H9 (cell line): ENCODE results near the gene WNT5B. TPM values are rescaled to one million over a fixed set of nuclear protein-coding genes. Genes with fewer than 3 reads are reported as not detected.

Experiments used
- DNase-seq: peaks from one replicate; pipeline ENCODE4 v3.0.0-alpha.2; 2017
- H2AFZ ChIP-seq: one replicate; pipeline ENCODE4 v1.6.1; 2013; ENCODE audit warnings: mild to moderate bottlenecking, low read length, control low read depth, moderate library complexity
- H2AK5ac ChIP-seq: 2 replicates; pipeline ENCODE4 v1.6.1; 2013; ENCODE audit warnings: low read length, control low read depth, mixed read lengths; ENCODE audit not compliant: insufficient read length
- H2BK120ac ChIP-seq: one replicate; pipeline ENCODE4 v1.6.1; 2013; ENCODE audit warnings: low read depth, mild to moderate bottlenecking, low read length, control low read depth, inconsistent platforms; ENCODE audit not compliant: poor library complexity, severe bottlenecking
- H2BK12ac ChIP-seq: 2 replicates; pipeline ENCODE4 v1.6.1; 2013; ENCODE audit warnings: low read length, control low read depth, mixed read lengths, low read depth; ENCODE audit not compliant: insufficient read length
- H2BK15ac ChIP-seq: 2 replicates; pipeline ENCODE4 v1.6.1; 2013; ENCODE audit warnings: low read depth, low read length, control low read depth
- H2BK20ac ChIP-seq: one replicate; pipeline ENCODE4 v1.6.1; 2013; ENCODE audit warnings: low read depth, mild to moderate bottlenecking, low read length, control low read depth, inconsistent platforms; ENCODE audit not compliant: poor library complexity, severe bottlenecking
- H2BK5ac ChIP-seq: 2 replicates; pipeline ENCODE4 v1.6.1; 2013; ENCODE audit warnings: low read length, control low read depth, mixed read lengths; ENCODE audit not compliant: insufficient read length
- H3K14ac ChIP-seq: 2 replicates; pipeline ENCODE4 v1.6.1; 2013; ENCODE audit warnings: low read length, control low read depth; ENCODE audit not compliant: insufficient read depth
- H3K18ac ChIP-seq: 2 replicates; pipeline ENCODE4 v1.6.1; 2013; ENCODE audit warnings: low read depth, mild to moderate bottlenecking, mixed read lengths, low read length, control low read depth; ENCODE audit not compliant: insufficient read length
- H3K23ac ChIP-seq: 2 replicates; pipeline ENCODE4 v1.6.1; 2013; ENCODE audit warnings: low read length, control low read depth, mixed read lengths, low read depth; ENCODE audit not compliant: insufficient read length
- H3K23me2 ChIP-seq: 2 replicates; pipeline ENCODE4 v1.6.1; 2013; ENCODE audit warnings: low read depth, mild to moderate bottlenecking, mixed read lengths, low read length, control low read depth; ENCODE audit not compliant: insufficient read length, poor library complexity, severe bottlenecking
- H3K27ac ChIP-seq: 2 replicates; pipeline ENCODE4 v1.5.1; 2013; ENCODE audit warnings: low read length, control low read depth, mixed read lengths, low read depth; ENCODE audit not compliant: insufficient read length
- H3K27me3 ChIP-seq: 2 replicates; pipeline ENCODE4 v1.6.1; 2013; ENCODE audit warnings: low read length, control low read depth, inconsistent platforms; ENCODE audit not compliant: insufficient read depth
- H3K4ac ChIP-seq: 2 replicates; pipeline ENCODE4 v1.6.1; 2013; ENCODE audit warnings: low read depth, mild to moderate bottlenecking, control low read depth, inconsistent platforms, low read length, moderate library complexity
- H3K4me1 ChIP-seq: 2 replicates; pipeline ENCODE4 v1.6.1; 2013; ENCODE audit warnings: low read length, control low read depth, inconsistent platforms; ENCODE audit not compliant: insufficient read depth
- H3K4me2 ChIP-seq: 2 replicates; pipeline ENCODE4 v1.6.1; 2013; ENCODE audit warnings: low read length, control low read depth, mixed read lengths; ENCODE audit not compliant: insufficient read length, insufficient read depth
- H3K56ac ChIP-seq: 2 replicates; pipeline ENCODE4 v1.6.1; 2013; ENCODE audit warnings: low read depth, mild to moderate bottlenecking, mixed read lengths, low read length, control low read depth; ENCODE audit not compliant: insufficient read length
- H3K79me1 ChIP-seq: 2 replicates; pipeline ENCODE4 v1.6.1; 2013; ENCODE audit warnings: low read depth, mild to moderate bottlenecking, moderate library complexity, low read length, control low read depth, inconsistent platforms; ENCODE audit not compliant: insufficient read depth, poor library complexity, severe bottlenecking
- H3K79me2 ChIP-seq: 2 replicates; pipeline ENCODE4 v1.6.1; 2013; ENCODE audit warnings: low read length, control low read depth, inconsistent platforms; ENCODE audit not compliant: insufficient read depth
- H3K9ac ChIP-seq: 2 replicates; pipeline ENCODE4 v1.6.1; 2013; ENCODE audit warnings: low read length, control low read depth, mixed read lengths; ENCODE audit not compliant: insufficient read length; ENCODE audit errors: extremely low read depth
- H3K9me3 ChIP-seq: one replicate; pipeline ENCODE4 v1.6.1; 2013; ENCODE audit warnings: low read depth, low read length, inconsistent platforms; ENCODE audit not compliant: control insufficient read depth
- H3T11ph ChIP-seq: one replicate; pipeline ENCODE4 v1.6.1; 2013; ENCODE audit warnings: mild to moderate bottlenecking, low read length, control low read depth, inconsistent platforms
- H4K20me1 ChIP-seq: one replicate; pipeline ENCODE4 v1.6.1; 2013; ENCODE audit not compliant: control insufficient read depth, insufficient read length, insufficient read depth
- H4K5ac ChIP-seq: 2 replicates; pipeline ENCODE4 v1.6.1; 2013; ENCODE audit warnings: low read depth, mild to moderate bottlenecking, mixed read lengths, low read length, control low read depth; ENCODE audit not compliant: insufficient read length
- H4K8ac ChIP-seq: replicated peaks from 2 replicates; pipeline ENCODE4 v1.6.1; 2013; ENCODE audit warnings: low read length, control low read depth, mixed read lengths, low read depth; ENCODE audit not compliant: insufficient read length
- H4K91ac ChIP-seq: 2 replicates; pipeline ENCODE4 v1.6.1; 2013; ENCODE audit warnings: low read depth, mild to moderate bottlenecking, moderate library complexity, mixed read lengths, low read length, control low read depth; ENCODE audit not compliant: insufficient read length
- H3K27ac Mint-ChIP-seq, 3 experiments: 2 replicates in 2 of 3; 3 replicates in 1 of 3; pipeline ENCODE4 v1.8.0; 2020 to 2021; ENCODE audit warnings: mixed read lengths in 3 of 3, mild to moderate bottlenecking in 1 of 3, moderate library complexity in 1 of 3
- H3K27me3 Mint-ChIP-seq: 2 replicates; pipeline ENCODE4 v1.8.0; 2021; ENCODE audit warnings: low read depth, mild to moderate bottlenecking, moderate library complexity, mixed read lengths
- H3K36me3 Mint-ChIP-seq, 3 experiments: 2 replicates in 2 of 3; 3 replicates in 1 of 3; pipeline ENCODE4 v1.8.0; 2020 to 2021; ENCODE audit warnings: low read depth in 3 of 3, mixed read lengths in 3 of 3; ENCODE audit not compliant: insufficient read depth in 1 of 3
- H3K4me1 Mint-ChIP-seq, 2 experiments: 2 replicates each; pipeline ENCODE4 v1.8.0; 2020; ENCODE audit warnings: mixed read lengths in 2 of 2
- H3K4me3 Mint-ChIP-seq, 2 experiments: 2 replicates in 1 of 2; 3 replicates in 1 of 2; pipeline ENCODE4 v1.8.0; 2020 to 2021; ENCODE audit warnings: mild to moderate bottlenecking in 2 of 2, mixed read lengths in 2 of 2, moderate library complexity in 1 of 2
- H3K9me3 Mint-ChIP-seq, 2 experiments: 2 replicates in 1 of 2; 3 replicates in 1 of 2; pipeline ENCODE4 v1.8.0; 2020; ENCODE audit warnings: mild to moderate bottlenecking in 2 of 2, mixed read lengths in 2 of 2, moderate library complexity in 1 of 2
- CTCF ChIP-seq: fragments of 200-600 bp; sonication (generic); conservative IDR thresholded peaks from 3 replicates; pipeline ENCODE4 v1.8.0; 2021; ENCODE audit warnings: antibody characterized with exemption, mild to moderate bottlenecking
- WGBS: extraction: QIAGEN DNeasy Blood & Tissue Kit; methylation state at CpG from one replicate; pipeline ENCODE4 v1.1.7; 2013; ENCODE audit warnings: missing lambda C conversion rate, low lambda C conversion rate, mixed read lengths; ENCODE audit not compliant: insufficient read length; ENCODE audit errors: extremely low coverage; 5-methylcytosine and 5-hydroxymethylcytosine counted together
- total RNA-seq: library from RNA; stranded (reverse); gene quantifications from 2 replicates; pipeline ENCODE4 v1.2.1, GENCODE V29; 2021

Gene WNT5B
- total RNA-seq, 1 experiment from 2014 or later: 1.5 TPM

- no peak overlapping the region for H2AFZ ChIP-seq
- H3K14ac ChIP-seq: peak overlapping the region; percentile 88
- Mint-ChIP-seq H3K4me1 (peaks cover 14 to 15% of the 10 kb centered on the region in 2 experiments), H3K9me3 (no peaks in the 10 kb centered on the region), H3K27ac (peak overlapping the region; percentile 97 to 98 (median 97)), H3K36me3 (peaks cover 2 to 11% (median 6%) of the 10 kb centered on the region in 3 experiments; a peak in 5 of 7 replicates), H3K27me3 (peaks cover 2% of the 10 kb centered on the region), H3K4me3 (peak overlapping the region; percentile 86 to 97)
- no peak overlapping the region for H3K27ac ChIP-seq
- H2BK15ac ChIP-seq: no peak overlapping the region
- H3K23ac ChIP-seq: no peak overlapping the region
- no peak overlapping the region for H3K56ac ChIP-seq
- H3K4me1 ChIP-seq: no peaks in the 10 kb centered on the region
- H4K5ac ChIP-seq: no peak overlapping the region
- peak overlapping the region; percentile 61 for H3K9ac ChIP-seq
- peaks cover 5% of the 10 kb centered on the region for H3K23me2 ChIP-seq
- H3K79me1 ChIP-seq: peaks cover 5% of the 10 kb centered on the region
- no peak overlapping the region for H2BK12ac ChIP-seq
- no peak for DNase-seq
- H2BK120ac ChIP-seq: no peak overlapping the region
- H4K91ac ChIP-seq: no peak overlapping the region
- no peak for TF ChIP-seq CTCF
- no peak overlapping the region for H2AK5ac ChIP-seq
- peak overlapping the region; percentile 81 for H3K4me2 ChIP-seq
- H3T11ph ChIP-seq: no peak overlapping the region
- peak overlapping the region; percentile 77 for H3K18ac ChIP-seq
- H2BK5ac ChIP-seq: no peak overlapping the region
- no peak overlapping the region for H3K4ac ChIP-seq
- no peaks in the 10 kb centered on the region for H3K9me3 ChIP-seq
- no peaks in the 10 kb centered on the region for H3K27me3 ChIP-seq
- WGBS: no CpG with 5 or more reads among the region's 56 CpGs
- no peaks in the 10 kb centered on the region for H4K20me1 ChIP-seq
- H2BK20ac ChIP-seq: no peak overlapping the region
- H4K8ac ChIP-seq: no peak overlapping the region
- peaks cover 27% of the 10 kb centered on the region; the same call in 1 of the 2 replicates for H3K79me2 ChIP-seq
These were observed 62.3 kb downstream of the WNT5B start for GRCh38 chr12:1691123-1692007.
